Astrocyte (in vitro differentiated cells and primary cell): ENCODE measurements around the gene GNMT. TPM values are rescaled to one million over a fixed set of nuclear protein-coding genes. Genes with fewer than 3 reads are reported as not detected.
A peak's percentile ranks its signal among the peaks of the same experiment; 100 is the strongest.

ENCODE experiments used
- DNase-seq: peaks from one replicate; pipeline ENCODE4 v3.0.0-alpha.2; 2010; ENCODE audit warnings: low read depth
- FAIRE-seq: peaks from 2 replicates; lab custom pipeline; 2011; peaks lifted over from hg19 to GRCh38; lab: Jason Lieb, UNC
- H2AFZ ChIP-seq: 2 replicates; pipeline ENCODE4 v1.6.0; 2012; ENCODE audit warnings: low read depth, low read length, inconsistent platforms
- H3K27ac ChIP-seq: 2 replicates; pipeline ENCODE4 v1.5.1; 2011; ENCODE audit warnings: low read depth, low read length, inconsistent platforms
- H3K27me3 ChIP-seq: 2 replicates; pipeline ENCODE4 v1.6.0; 2011; ENCODE audit warnings: low read length, inconsistent platforms; ENCODE audit not compliant: insufficient read depth
- H3K36me3 ChIP-seq: 2 replicates; pipeline ENCODE4 v1.5.1; 2011; ENCODE audit warnings: low read length, inconsistent platforms; ENCODE audit not compliant: insufficient read depth
- H3K4me1 ChIP-seq: 2 replicates; pipeline ENCODE4 v1.5.1; 2011; ENCODE audit warnings: low read length, inconsistent platforms; ENCODE audit not compliant: insufficient read depth
- H3K4me2 ChIP-seq: 2 replicates; pipeline ENCODE4 v1.6.0; 2012; ENCODE audit warnings: low read length, inconsistent platforms
- H3K4me3 ChIP-seq: 2 replicates; pipeline ENCODE4 v1.5.1; 2011; ENCODE audit warnings: low read depth, mild to moderate bottlenecking, low read length, inconsistent platforms; ENCODE audit not compliant: insufficient read depth
- H3K79me2 ChIP-seq: 2 replicates; pipeline ENCODE4 v1.6.0; 2012; ENCODE audit warnings: mild to moderate bottlenecking, low read length, inconsistent platforms; ENCODE audit not compliant: insufficient read depth
- H3K9ac ChIP-seq: 2 replicates; pipeline ENCODE4 v1.6.0; 2012; ENCODE audit warnings: mild to moderate bottlenecking, low read length, inconsistent platforms
- H3K9me3 ChIP-seq: 2 replicates; pipeline ENCODE4 v1.5.1; 2012; ENCODE audit warnings: low read depth, mild to moderate bottlenecking, low read length, inconsistent platforms; ENCODE audit not compliant: insufficient read depth
- H4K20me1 ChIP-seq: 2 replicates; pipeline ENCODE4 v1.6.0; 2012; ENCODE audit warnings: low read length, inconsistent platforms; ENCODE audit not compliant: insufficient read depth
- H3K27ac Mint-ChIP-seq: one replicate; pipeline ENCODE4 v1.8.0; 2021; ENCODE audit warnings: mild to moderate bottlenecking, mixed read lengths; ENCODE audit not compliant: unreplicated experiment
- H3K27me3 Mint-ChIP-seq: one replicate; pipeline ENCODE4 v1.8.0; 2021; ENCODE audit warnings: low read depth, mixed read lengths; ENCODE audit not compliant: unreplicated experiment
- H3K36me3 Mint-ChIP-seq: one replicate; pipeline ENCODE4 v1.8.0; 2021; ENCODE audit warnings: low read depth, mixed read lengths; ENCODE audit not compliant: unreplicated experiment
- H3K4me1 Mint-ChIP-seq: one replicate; pipeline ENCODE4 v1.8.0; 2021; ENCODE audit warnings: low read depth, mixed read lengths; ENCODE audit not compliant: unreplicated experiment
- H3K4me3 Mint-ChIP-seq: one replicate; pipeline ENCODE4 v1.8.0; 2021; ENCODE audit warnings: mild to moderate bottlenecking, moderate library complexity, mixed read lengths; ENCODE audit not compliant: unreplicated experiment
- H3K9me3 Mint-ChIP-seq: one replicate; pipeline ENCODE4 v1.8.0; 2021; ENCODE audit warnings: mild to moderate bottlenecking, mixed read lengths; ENCODE audit not compliant: unreplicated experiment
- EZH2 ChIP-seq: IDR thresholded peaks from 2 replicates; pipeline ENCODE4 v1.6.1; 2012; ENCODE audit warnings: mild to moderate bottlenecking, low read length, inconsistent platforms; ENCODE audit not compliant: insufficient read depth
- total RNA-seq: library from RNA; stranded (reverse); gene quantifications from 2 replicates; pipeline ENCODE4 v1.2.1, GENCODE V29; 2021
- TF ChIP-seq, protein P1 (sequence below): IDR thresholded peaks from 2 replicates; pipeline ENCODE4 v1.5.1; 2011; ENCODE audit warnings: low read depth, mild to moderate bottlenecking, inconsistent platforms, low read length, moderate library complexity; ENCODE audit not compliant: insufficient read depth

Gene GNMT
- total RNA-seq, 1 donor from 2014 or later = 0.68 TPM

DNA sequence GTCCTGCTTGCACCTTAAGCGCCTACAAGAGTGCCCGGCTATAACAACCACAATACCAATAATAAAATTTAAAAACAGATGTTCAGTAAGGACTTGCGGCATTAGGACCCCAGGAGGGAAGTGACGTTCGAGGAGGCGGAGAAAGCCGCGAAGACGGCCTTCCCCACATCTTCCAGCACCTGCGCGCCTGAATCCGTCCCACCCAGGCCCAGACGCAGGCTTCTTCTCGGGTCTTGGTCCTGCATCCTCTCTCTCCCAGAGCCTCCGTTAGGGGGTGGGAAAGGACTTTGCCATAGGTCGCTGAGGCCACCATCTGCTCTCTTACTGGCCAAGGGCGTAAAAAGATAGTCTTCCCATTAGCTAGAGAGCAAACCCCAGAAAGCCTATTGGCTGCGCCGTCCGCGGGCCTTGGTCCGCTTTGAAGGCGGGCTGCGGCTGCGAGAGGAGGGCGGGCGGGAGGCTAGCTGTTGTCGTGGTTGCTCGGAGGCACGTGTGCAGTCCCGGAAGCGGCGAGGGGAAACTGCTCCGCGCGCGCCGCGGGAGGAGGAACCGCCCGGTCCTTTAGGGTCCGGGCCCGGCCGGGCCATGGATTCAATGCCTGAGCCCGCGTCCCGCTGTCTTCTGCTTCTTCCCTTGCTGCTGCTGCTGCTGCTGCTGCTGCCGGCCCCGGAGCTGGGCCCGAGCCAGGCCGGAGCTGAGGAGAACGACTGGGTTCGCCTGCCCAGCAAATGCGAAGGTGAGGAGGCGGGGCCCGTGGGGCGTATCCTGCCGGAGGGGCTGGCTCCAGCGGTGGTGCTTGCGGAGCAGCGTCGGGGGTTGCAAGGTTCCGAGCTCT, 31.4 kb upstream of the GNMT start, which contains the start of gene CNPY3:
Gene CNPY3 (plus strand): TSS at position 495 of the 835 bp plus-strand sequence. CDS start 91 bp downstream, at position 586.
- no peaks in the 10 kb centered on the region for H3K9me3 Mint-ChIP-seq
- DNase-seq (peak; percentile 99), FAIRE-seq (no peak)
- Histone ChIP-seq H3K27me3 (no peaks in the 10 kb centered on the region), H3K4me1 (peaks cover 10% of the 10 kb centered on the region), H4K20me1 (peaks cover 15% of the 10 kb centered on the region), H3K36me3 (no peaks in the 10 kb centered on the region), H2AFZ (peak within 1 kb of the TSS; percentile 84), H3K4me2 (peak within 1 kb of the TSS; percentile 92), H3K4me3 (peak within 1 kb of the TSS; percentile 76), H3K9ac (peak within 1 kb of the TSS; percentile 81), H3K9me3 (no peaks in the 10 kb centered on the region), H3K27ac (peak within 1 kb of the TSS; percentile 86), H3K79me2 (peaks cover 37% of the 10 kb centered on the region)
- peak within 1 kb of the TSS; percentile 97 for H3K4me3 Mint-ChIP-seq
- H3K27me3 Mint-ChIP-seq = no peaks in the 10 kb centered on the region
- peaks cover 4% of the 10 kb centered on the region for H3K4me1 Mint-ChIP-seq
- H3K27ac Mint-ChIP-seq = peak within 1 kb of the TSS; percentile 95
- peaks cover 4% of the 10 kb centered on the region for H3K36me3 Mint-ChIP-seq
- no peak for TF ChIP-seq EZH2
- TF ChIP-seq, protein P1, sequence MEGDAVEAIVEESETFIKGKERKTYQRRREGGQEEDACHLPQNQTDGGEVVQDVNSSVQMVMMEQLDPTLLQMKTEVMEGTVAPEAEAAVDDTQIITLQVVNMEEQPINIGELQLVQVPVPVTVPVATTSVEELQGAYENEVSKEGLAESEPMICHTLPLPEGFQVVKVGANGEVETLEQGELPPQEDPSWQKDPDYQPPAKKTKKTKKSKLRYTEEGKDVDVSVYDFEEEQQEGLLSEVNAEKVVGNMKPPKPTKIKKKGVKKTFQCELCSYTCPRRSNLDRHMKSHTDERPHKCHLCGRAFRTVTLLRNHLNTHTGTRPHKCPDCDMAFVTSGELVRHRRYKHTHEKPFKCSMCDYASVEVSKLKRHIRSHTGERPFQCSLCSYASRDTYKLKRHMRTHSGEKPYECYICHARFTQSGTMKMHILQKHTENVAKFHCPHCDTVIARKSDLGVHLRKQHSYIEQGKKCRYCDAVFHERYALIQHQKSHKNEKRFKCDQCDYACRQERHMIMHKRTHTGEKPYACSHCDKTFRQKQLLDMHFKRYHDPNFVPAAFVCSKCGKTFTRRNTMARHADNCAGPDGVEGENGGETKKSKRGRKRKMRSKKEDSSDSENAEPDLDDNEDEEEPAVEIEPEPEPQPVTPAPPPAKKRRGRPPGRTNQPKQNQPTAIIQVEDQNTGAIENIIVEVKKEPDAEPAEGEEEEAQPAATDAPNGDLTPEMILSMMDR = no peak

DNA sequence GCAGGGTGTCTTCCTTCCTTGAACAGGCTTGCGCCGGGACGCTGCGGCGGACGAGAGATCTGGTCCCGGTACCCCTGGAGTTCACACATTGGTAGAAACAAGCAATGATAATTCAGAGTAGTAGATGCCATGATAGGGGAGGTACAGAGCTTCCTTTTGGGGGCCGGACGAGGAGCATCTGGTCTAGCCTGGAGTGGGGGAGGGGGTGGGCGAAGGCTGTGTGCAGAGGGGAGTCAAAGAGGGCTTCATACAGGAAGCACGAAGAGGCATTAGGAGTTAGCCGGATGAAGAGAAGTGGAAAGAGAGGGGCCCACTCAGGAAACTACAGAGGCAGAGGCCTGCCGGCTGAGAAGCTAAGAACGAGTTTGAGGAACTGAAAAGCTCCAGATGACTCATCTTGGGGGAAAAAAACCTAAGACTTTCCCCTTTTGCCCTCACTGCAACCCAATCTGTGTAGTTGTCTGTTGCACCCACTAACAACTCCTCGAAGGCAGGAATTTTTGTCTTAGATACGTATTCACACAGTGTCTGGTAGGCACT, 30.7 kb upstream of the GNMT start:
- Histone ChIP-seq H3K4me2 (peak overlapping the region; percentile 92), H3K79me2 (peaks cover 43% of the 10 kb centered on the region), H3K9me3 (no peaks in the 10 kb centered on the region), H3K27me3 (no peaks in the 10 kb centered on the region), H3K4me3 (peak overlapping the region; percentile 76), H3K27ac (peak overlapping the region; percentile 86), H3K9ac (peak overlapping the region; percentile 81), H3K4me1 (peaks cover 10% of the 10 kb centered on the region), H3K36me3 (no peaks in the 10 kb centered on the region), H2AFZ (peak overlapping the region; percentile 84), H4K20me1 (peaks cover 20% of the 10 kb centered on the region)
- H3K4me1 Mint-ChIP-seq = peaks cover 4% of the 10 kb centered on the region
- H3K9me3 Mint-ChIP-seq = no peaks in the 10 kb centered on the region
- peaks cover 5% of the 10 kb centered on the region for H3K36me3 Mint-ChIP-seq
- FAIRE-seq (no peak), DNase-seq (peak; percentile 71)
- peak overlapping the region; percentile 97 for H3K4me3 Mint-ChIP-seq
- H3K27ac Mint-ChIP-seq = peak overlapping the region; percentile 86
- no peak for TF ChIP-seq EZH2
- TF ChIP-seq, protein P1 = no peak
- H3K27me3 Mint-ChIP-seq = no peaks in the 10 kb centered on the region
